Stimulated activated CD4-positive, alpha-beta T cell treated with anti-CD3 and anti-CD28 coated beads, Interleukin-4, amount 100 ng/mL, for 4 hours (primary cell): Measurements from ENCODE around the gene ARHGAP15.

Experiments used
- DNase-seq, 2 experiments: peaks; one replicate each; pipeline ENCODE4 v3.0.0-alpha.2; 2020

The ARHGAP15 gene

GRCh38 chr2:143280097-143280757 is 151.0 kb downstream of the ARHGAP15 start:
- no peak for DNase-seq

- peak in 1 of 2 experiments; percentile 12 for DNase-seq
Observed at GRCh38 chr2:143282684-143283083, 153.5 kb downstream of the ARHGAP15 start.

- peak in 1 of 2 experiments; percentile 12 for DNase-seq
Observed at GRCh38 chr2:143284087-143284675, 155.0 kb downstream of the ARHGAP15 start.

- no peak for DNase-seq
Observed at GRCh38 chr2:143289025-143289424, 159.8 kb downstream of the ARHGAP15 start.

GRCh38 chr2:143290221-143290620 is 161.0 kb downstream of the ARHGAP15 start:
- no peak for DNase-seq

- no peak for DNase-seq
Observed at GRCh38 chr2:143294068-143294467, 164.8 kb downstream of the ARHGAP15 start.

- no peak for DNase-seq
Observed at GRCh38 chr2:143296089-143296488, 166.9 kb downstream of the ARHGAP15 start.

GRCh38 chr2:143297182-143297581 is 168.0 kb downstream of the ARHGAP15 start:
- DNase-seq: no peak

- DNase-seq: no peak
Observed at GRCh38 chr2:143300536-143300935, 171.3 kb downstream of the ARHGAP15 start.

GRCh38 chr2:143311426-143311825 is 182.2 kb downstream of the ARHGAP15 start:
- DNase-seq: no peak

- no peak for DNase-seq
Observed at GRCh38 chr2:143312441-143312840, 183.2 kb downstream of the ARHGAP15 start.

- no peak for DNase-seq
Observed at GRCh38 chr2:143313861-143314260, 184.6 kb downstream of the ARHGAP15 start.

GRCh38 chr2:143321994-143322393 is 192.8 kb downstream of the ARHGAP15 start:
- DNase-seq: no peak

GRCh38 chr2:143329288-143329687 is 200.1 kb downstream of the ARHGAP15 start:
- no peak for DNase-seq

GRCh38 chr2:143333168-143333791 is 204.1 kb downstream of the ARHGAP15 start:
- no peak for DNase-seq

- DNase-seq: no peak
Observed at GRCh38 chr2:143333847-143334246, 204.6 kb downstream of the ARHGAP15 start.

- DNase-seq: no peak
Observed at GRCh38 chr2:143334837-143335236, 205.6 kb downstream of the ARHGAP15 start.

GRCh38 chr2:143336719-143337210 is 207.5 kb downstream of the ARHGAP15 start:
- DNase-seq: no peak

- no peak for DNase-seq
Observed at GRCh38 chr2:143341478-143341877, 212.3 kb downstream of the ARHGAP15 start.

GRCh38 chr2:143344780-143345179 is 215.6 kb downstream of the ARHGAP15 start:
- no peak for DNase-seq

- no peak for DNase-seq
Observed at GRCh38 chr2:143345887-143346787, 216.9 kb downstream of the ARHGAP15 start.

- no peak for DNase-seq
Observed at GRCh38 chr2:143347271-143347695, 218.1 kb downstream of the ARHGAP15 start.

- no peak for DNase-seq
Observed at GRCh38 chr2:143347901-143348414, 218.7 kb downstream of the ARHGAP15 start.
